Measurements from ENCODE around the gene ZSCAN2.

Gene ZSCAN2

GRCh38 chr15:84643838-84644237 lies 43.0 kb downstream of the ZSCAN2 start:
- DNase-seq = no peak

GRCh38 chr15:84645496-84645895 lies 44.7 kb downstream of the ZSCAN2 start:
- no peak for DNase-seq

- no peak for DNase-seq
Observed at GRCh38 chr15:84645997-84646396, 45.2 kb downstream of the ZSCAN2 start.

GRCh38 chr15:84647726-84648125 lies 46.9 kb downstream of the ZSCAN2 start:
- DNase-seq = no peak

GRCh38 chr15:84648539-84648938 lies 47.7 kb downstream of the ZSCAN2 start:
- DNase-seq = no peak

GRCh38 chr15:84649706-84650105 lies 48.9 kb downstream of the ZSCAN2 start:
- DNase-seq = no peak

- DNase-seq = no peak
Observed at GRCh38 chr15:84653584-84653909, 52.7 kb downstream of the ZSCAN2 start.

GRCh38 chr15:84653910-84654688 lies 53.3 kb downstream of the ZSCAN2 start, which contains the start of gene WDR73:
WDR73 (minus strand) TSS chr15:84654283; CDS start chr15:84654274, 9 bp downstream.
- DNase-seq = peak; percentile 92

GRCh38 chr15:84654689-84655453 lies 54.1 kb downstream of the ZSCAN2 start:
- peak; percentile 78 for DNase-seq

GRCh38 chr15:84656972-84657371 lies 56.2 kb downstream of the ZSCAN2 start:
- DNase-seq = no peak

- DNase-seq = no peak
Observed at GRCh38 chr15:84657748-84658079, 56.9 kb downstream of the ZSCAN2 start.

GRCh38 chr15:84658080-84658787 lies 57.4 kb downstream of the ZSCAN2 start, which contains the start of gene NMB:
NMB (minus strand) TSS chr15:84658199; CDS start chr15:84658152, 47 bp downstream.
- peak; percentile 87 for DNase-seq

GRCh38 chr15:84658788-84659411 lies 58.1 kb downstream of the ZSCAN2 start:
- DNase-seq = no peak

- no peak for DNase-seq
Observed at GRCh38 chr15:84659904-84660781, 59.3 kb downstream of the ZSCAN2 start.

- DNase-seq = no peak
Observed at GRCh38 chr15:84661001-84661400, 60.2 kb downstream of the ZSCAN2 start.

GRCh38 chr15:84666373-84666772 lies 65.6 kb downstream of the ZSCAN2 start:
- DNase-seq = no peak

GRCh38 chr15:84668221-84668982 lies 67.6 kb downstream of the ZSCAN2 start:
- DNase-seq = no peak

- no peak for DNase-seq
Observed at GRCh38 chr15:84669726-84670125, 68.9 kb downstream of the ZSCAN2 start.

GRCh38 chr15:84671211-84671610 lies 70.4 kb downstream of the ZSCAN2 start:
- no peak for DNase-seq

Data from CD4-positive, alpha-beta T cell treated with Interferon gamma for 1 hour (primary cell).